HL-60/S4 (cell line): ENCODE results near the gene TBX10.

Experiments used
- in situ Hi-C: fragments of 300-500 bp; cut with MboI; formaldehyde crosslinking; loops from 2 replicates; pipeline ENCODE4 v1.14.3; 2022; ENCODE audit warnings: low sequenced_read_pairs

Gene TBX10

GRCh38 chr11:67617243-67617953 is 22.2 kb downstream of the TBX10 start:
- in situ Hi-C loops: no loop called here

- in situ Hi-C loops: no loop called here
Measured at GRCh38 chr11:67616431-67617242, 22.9 kb downstream of the TBX10 start.

- in situ Hi-C loops: no loop called here
Measured at GRCh38 chr11:67615728-67616430, 23.7 kb downstream of the TBX10 start.

- in situ Hi-C loops: no loop called here
Measured at GRCh38 chr11:67614730-67615714, 24.5 kb downstream of the TBX10 start.

GRCh38 chr11:67613960-67614715 is 25.4 kb downstream of the TBX10 start:
- in situ Hi-C loops: no loop called here

GRCh38 chr11:67613313-67613959 is 26.1 kb downstream of the TBX10 start:
- in situ Hi-C loops: no loop called here

- in situ Hi-C loops: no loop called here
Measured at GRCh38 chr11:67612751-67613150, 26.8 kb downstream of the TBX10 start.

GRCh38 chr11:67611704-67612587 is 27.6 kb downstream of the TBX10 start:
- in situ Hi-C loops: no loop called here

GRCh38 chr11:67611165-67611564 is 28.4 kb downstream of the TBX10 start:
- in situ Hi-C loops: no loop called here

GRCh38 chr11:67610302-67610868 is 29.2 kb downstream of the TBX10 start:
- in situ Hi-C loops: no loop called here

- in situ Hi-C loops: no loop called here
Measured at GRCh38 chr11:67609316-67609715, 30.2 kb downstream of the TBX10 start.

- in situ Hi-C loops: no loop called here
Measured at GRCh38 chr11:67608486-67608885, 31.1 kb downstream of the TBX10 start.

GRCh38 chr11:67607507-67607906 is 32.1 kb downstream of the TBX10 start:
- in situ Hi-C loops: no loop called here

- in situ Hi-C loops: no loop called here
Measured at GRCh38 chr11:67606492-67607295, 32.9 kb downstream of the TBX10 start, which contains the start of gene NDUFV1. NDUFV1 (plus strand) TSS chr11:67606936; CDS start chr11:67607005, 69 bp downstream.

- in situ Hi-C loops: no loop called here
Measured at GRCh38 chr11:67606093-67606491, 33.5 kb downstream of the TBX10 start.

GRCh38 chr11:67605231-67606011 is 34.1 kb downstream of the TBX10 start:
- in situ Hi-C loops: no loop called here
